22Rv1 (cell line): ENCODE measurements around the gene CPLX1.

Experiments
- CTCF ChIP-seq: fragments of 450-650 bp; IDR thresholded peaks from 2 replicates; pipeline ENCODE4 v1.5.1; 2017; ENCODE audit warnings: mild to moderate bottlenecking
- ZFX ChIP-seq: fragments of 450-650 bp; IDR thresholded peaks from 2 replicates; pipeline ENCODE4 v1.6.1; 2017; ENCODE audit warnings: antibody characterized with exemption, borderline replicate concordance

- TF ChIP-seq CTCF (no peak), ZFX (no peak)
Measured at GRCh38 chr4:823761-824460, 2.0 kb downstream of the CPLX1 start.
